ENCODE results near the gene TBC1D21. TPM values are rescaled to one million over a fixed set of nuclear protein-coding genes. Genes with fewer than 3 reads are reported as not detected.

TBC1D21 gene
- total and polyA plus RNA-seq, 10 of the 15 experiments (the other 5 are each of a cell fraction or from before 2014, with no cell fraction given) = not detected

DNA sequence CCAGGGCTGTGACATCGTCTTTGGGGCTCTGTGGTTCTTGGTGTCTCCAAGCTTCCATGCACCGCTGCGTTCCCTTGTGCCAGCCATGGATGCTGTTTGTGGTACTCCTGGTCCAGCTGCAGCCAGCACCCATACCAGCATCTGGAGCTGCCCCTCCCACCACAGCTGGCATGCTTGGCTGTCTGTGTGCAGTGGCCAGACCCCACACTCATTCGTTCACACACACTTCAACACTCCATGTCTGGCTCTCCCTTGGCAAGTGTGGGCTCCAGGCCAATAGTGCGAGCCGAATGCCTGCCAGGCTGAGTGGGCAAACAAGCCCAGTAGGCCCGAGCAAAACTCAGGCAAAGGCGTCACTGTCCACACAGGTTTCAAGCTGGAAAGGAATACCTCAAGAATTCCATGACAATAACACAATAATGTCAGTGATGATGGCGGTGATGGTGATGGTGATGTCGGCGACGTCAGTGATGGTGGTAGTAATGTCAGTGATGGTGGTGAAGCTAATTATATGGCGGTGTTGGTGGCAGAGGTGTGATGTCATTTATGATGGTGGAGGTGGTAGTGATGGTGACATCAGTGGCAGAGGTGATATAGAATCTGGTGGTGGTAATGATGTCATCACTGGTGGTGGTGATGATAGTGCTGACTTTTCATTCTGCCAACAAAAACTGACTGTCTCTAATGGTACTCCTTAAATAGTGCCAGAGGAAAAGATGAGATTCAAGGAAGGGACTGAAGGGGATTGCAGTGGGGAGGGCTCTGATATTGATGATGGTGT is 19.3 kb downstream of the TBC1D21 start:
- ChIA-PET POLR2A (no interaction called here), RAD21 (ENCODE audit: unreplicated experiment) (no interaction called here), SMC1A (ENCODE audit: uncharacterized antibody, unreplicated experiment) (interaction anchor here (1.1 kb wide), 1 partner anchor 15 kb away, joined by 3 read pairs; no protein-coding TSS in a partner anchor), CTCF (interaction anchor here (1.2 to 3.2 kb wide), 4 partner anchors 12 to 19 kb away, joined by 3 to 20 read pairs (median 6); no protein-coding TSS in a partner anchor)
- DNase-seq (ENCODE audit: low read depth, low spot score) (no peak), ATAC-seq (no peak), FAIRE-seq (no peak)
- no peaks in the 10 kb centered on the region for H3K27me3 ChIP-seq (replicated peaks in 1 of 2; ENCODE audit: control insufficient read depth in 2 of 2, insufficient read depth in 2 of 2, low read length in 1 of 2)
- no peaks in the 10 kb centered on the region for H4K20me1 ChIP-seq (ENCODE audit: control insufficient read depth, insufficient read depth)
- H3K79me2 ChIP-seq (ENCODE audit: control insufficient read depth, insufficient read depth, low read length) = no peaks in the 10 kb centered on the region
- H3K27ac ChIP-seq (ENCODE audit: control insufficient read depth, insufficient read depth) = no peak overlapping the region
- WGBS (ENCODE audit: insufficient coverage, insufficient replicate concordance, low lambda C conversion rate, missing lambda C conversion rate) = 36% methylated on average over 13 of the region's 13 CpGs
- no peak overlapping the region for H2AFZ ChIP-seq (ENCODE audit: control insufficient read depth, low read depth, low read length)
- in situ Hi-C loops (cut with MboI) = no loop called here
- H3K9me3 ChIP-seq (replicated peaks; ENCODE audit: control insufficient read depth, insufficient read depth, low read length) = no peaks in the 10 kb centered on the region; the same call in 2 of the 3 replicates
- H3K36me3 ChIP-seq (ENCODE audit: control insufficient read depth in 2 of 2, insufficient read depth in 2 of 2, low read length in 1 of 2) = no peaks in the 10 kb centered on the region
- no peak overlapping the region for H3K4me3 ChIP-seq
- no TSS peak for BruUV-seq (replicated peaks)
- H3K4me2 ChIP-seq (ENCODE audit: control insufficient read depth, insufficient read depth) = no peak overlapping the region
- no peak overlapping the region for H3K9ac ChIP-seq (ENCODE audit: control insufficient read depth, insufficient read depth, low read length)
- H3K4me1 ChIP-seq (ENCODE audit: control insufficient read depth, insufficient read depth, low read length) = no peaks in the 10 kb centered on the region
- intact Hi-C loops (cut with micrococcal nuclease; ENCODE audit: unreplicated experiment) = no loop called here
- TF ChIP-seq E2F8 (IDR thresholded peaks at IDR 0.05; ENCODE audit: low read depth, partially characterized antibody) (no peak), RFX5 (IDR thresholded peaks at IDR 0.05; ENCODE audit: low read depth, low read length) (no peak), RBBP5 (conservative IDR thresholded peaks at IDR 0.05) (no peak), SIX5 (IDR thresholded peaks at IDR 0.05; ENCODE audit: low read depth, low read length, severe bottlenecking) (no peak), TCF3 (IDR thresholded peaks at IDR 0.05; ENCODE audit: borderline replicate concordance, insufficient read depth, low read depth, low read length) (no peak), DPF2 (IDR thresholded peaks at IDR 0.05) (no peak), MAX (IDR thresholded peaks at IDR 0.05; ENCODE audit: low read depth, low read length) (no peak), ETV6 (conservative IDR thresholded peaks at IDR 0.05 in 1 of 2, IDR thresholded peaks at IDR 0.05 in 1 of 2; ENCODE audit: borderline replicate concordance in 1 of 2, low read depth in 1 of 2) (no peak), SMARCA5 (IDR thresholded peaks at IDR 0.05) (no peak), GABPA (IDR thresholded peaks at IDR 0.05; ENCODE audit: low read depth) (no peak), POLR2AphosphoS5 (IDR thresholded peaks at IDR 0.05; ENCODE audit: low read length) (no peak), RB1 (IDR thresholded peaks at IDR 0.05; ENCODE audit: borderline replicate concordance) (no peak), PML (IDR thresholded peaks at IDR 0.05; ENCODE audit: low read length) (no peak)
